ENCODE measurements around the gene ZFP92. TPM values are rescaled to one million over a fixed set of nuclear protein-coding genes. Genes with fewer than 3 reads are reported as not detected.

Gene ZFP92
- total and polyA plus RNA-seq, 2 of the 8 experiments (the other 6 are each of a cell fraction or from before 2014, with no cell fraction given): 0.14 to 0.41 TPM

DNA sequence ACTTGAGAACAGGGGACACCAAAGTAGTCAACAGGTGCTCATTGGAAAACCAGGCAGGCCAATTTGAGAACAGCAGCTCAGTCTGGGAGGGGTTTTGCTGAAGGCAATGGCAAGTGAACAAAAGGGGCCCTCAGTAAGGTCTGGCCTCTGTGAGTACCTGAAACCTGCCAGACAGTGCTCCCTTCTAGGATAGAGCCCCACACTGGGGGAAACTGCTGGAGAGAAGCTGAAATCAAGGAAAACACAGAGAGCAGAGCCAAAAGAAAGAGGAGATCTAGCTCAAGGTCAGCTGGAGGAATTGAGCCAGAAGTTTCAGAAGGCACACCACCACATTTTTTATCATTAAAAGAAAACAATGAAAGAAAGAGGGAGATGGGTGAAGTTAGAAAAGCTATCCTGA lies 38.3 kb upstream of the ZFP92 start:
- no peak overlapping the region for H3K4me3 ChIP-seq (ENCODE audit: extremely low read depth in 1 of 4, insufficient read depth in 2 of 4, low read depth in 3 of 4, low read length in 4 of 4)
- H2AK5ac ChIP-seq (ENCODE audit: low read depth, low read length): no peak overlapping the region
- no peak overlapping the region for H2AFZ ChIP-seq (ENCODE audit: low read length)
- no peaks in the 10 kb centered on the region for H4K20me1 ChIP-seq (replicated peaks in 1 of 2; ENCODE audit: control insufficient read depth in 1 of 2, insufficient read depth in 2 of 2, low read length in 2 of 2)
- H3K27ac ChIP-seq (ENCODE audit: low read depth, low read length): no peak overlapping the region
- FAIRE-seq (no peak), DNase-seq (ENCODE audit: low read depth in 1 of 2, low spot score in 2 of 2) (no peak)
- H4K5ac ChIP-seq (ENCODE audit: insufficient read length, low read depth, low read length): no peak overlapping the region
- CTCF ChIA-PET (ENCODE audit: partially characterized antibody): interaction anchor here (0.7 kb wide), 1 partner anchor 341 kb away, joined by 4 read pairs; no protein-coding TSS in a partner anchor
- POLR2A ChIA-PET (ENCODE audit: partially characterized antibody): no interaction called here
- no peak overlapping the region for H3K14ac ChIP-seq (ENCODE audit: insufficient read length)
- peaks cover 0 to 3% (median 0%) of the 10 kb centered on the region in 4 experiments; a peak in 1 of 7 replicates for H3K4me1 ChIP-seq (replicated peaks in 1 of 4; ENCODE audit: control insufficient read depth in 3 of 4, insufficient read depth in 4 of 4, low read length in 3 of 4)
- no peak overlapping the region for H2BK15ac ChIP-seq (ENCODE audit: low read length)
- H3K79me2 ChIP-seq (ENCODE audit: control insufficient read depth in 1 of 2, insufficient read depth in 2 of 2, low read length in 2 of 2): no peaks in the 10 kb centered on the region
- no peaks in the 10 kb centered on the region for H3K79me1 ChIP-seq (ENCODE audit: low read depth, low read length)
- H3K4me2 ChIP-seq (ENCODE audit: insufficient read depth in 1 of 2, low read depth in 2 of 2, low read length in 2 of 2): no peak overlapping the region
- TF ChIP-seq YY1 (IDR thresholded peaks at IDR 0.05; ENCODE audit: low read depth, low read length) (no peak), CREB1 (IDR thresholded peaks at IDR 0.05) (no peak), ASH2L (IDR thresholded peaks at IDR 0.05; ENCODE audit: low read length) (no peak), CHD2 (IDR thresholded peaks at IDR 0.05; ENCODE audit: low read length) (no peak), TAF1 (IDR thresholded peaks at IDR 0.05; ENCODE audit: low read depth, low read length) (no peak), EZH2 (IDR thresholded peaks at IDR 0.05; ENCODE audit: low read depth, low read length, severe bottlenecking) (no peak), EGR1 (IDR thresholded peaks at IDR 0.05; ENCODE audit: borderline replicate concordance, low read depth, low read length) (no peak), SIRT6 (IDR thresholded peaks at IDR 0.05; ENCODE audit: low read length) (no peak), HDAC2 (IDR thresholded peaks at IDR 0.05; ENCODE audit: borderline replicate concordance in 1 of 2, low read depth in 2 of 2, low read length in 2 of 2) (no peak), BRCA1 (IDR thresholded peaks at IDR 0.05; ENCODE audit: low read depth, low read length) (no peak)
- no peaks in the 10 kb centered on the region for H3K36me3 ChIP-seq (ENCODE audit: control insufficient read depth in 2 of 4, insufficient read depth in 4 of 4, low read length in 3 of 4)
- H3K23ac ChIP-seq (ENCODE audit: insufficient read length): no peak overlapping the region
- no peak overlapping the region for H3K4ac ChIP-seq (replicated peaks; ENCODE audit: insufficient read length, low read depth, low read length)
- H3K9ac ChIP-seq (replicated peaks in 1 of 4; ENCODE audit: extremely low read depth in 1 of 4, low read depth in 3 of 4, low read length in 3 of 4): no peak overlapping the region
- no peak overlapping the region for H4K91ac ChIP-seq (replicated peaks; ENCODE audit: insufficient read length, low read length)
- H3K56ac ChIP-seq (replicated peaks; ENCODE audit: insufficient read length, low read depth, low read length): no peak overlapping the region
- no peak overlapping the region for H2BK120ac ChIP-seq (replicated peaks; ENCODE audit: low read depth, low read length)
- H2BK5ac ChIP-seq (ENCODE audit: low read depth, low read length): no peak overlapping the region
- no peaks in the 10 kb centered on the region for H3K23me2 ChIP-seq (ENCODE audit: low read depth, low read length)
- no peak overlapping the region for H3K18ac ChIP-seq (ENCODE audit: extremely low read depth, low read length)
- H4K8ac ChIP-seq (ENCODE audit: extremely low read depth, insufficient read depth, low read length): no peak overlapping the region
- H3K27me3 ChIP-seq (replicated peaks in 1 of 4; ENCODE audit: control insufficient read depth in 3 of 4, extremely low read depth in 1 of 4, insufficient read depth in 3 of 4, low read length in 3 of 4): no peaks in the 10 kb centered on the region
- no peak overlapping the region for H2BK20ac ChIP-seq (ENCODE audit: low read length)
- H3K9me3 ChIP-seq (ENCODE audit: insufficient read depth in 2 of 2, low read depth in 1 of 2, low read length in 1 of 2): no peaks in the 10 kb centered on the region
- H2BK12ac ChIP-seq (ENCODE audit: low read depth, low read length): no peak overlapping the region

All from H1 (cell line).